Measurements from ENCODE around the gene IFRD2.
"Not testable (repeated sequence)": the region's sequence is repeated elsewhere in the genome, so short reads cannot be mapped to it uniquely, and the experiment has no call there.

IFRD2 gene

GRCh38 chr3:50271314-50271936 is 20.8 kb downstream of the IFRD2 start:
- no peak for DNase-seq (ENCODE audit: low read depth)
- H3K4me3 ChIP-seq (ENCODE audit: low read depth, low read length), result no peak overlapping the region

GRCh38 chr3:50270422-50271224 is 21.6 kb downstream of the IFRD2 start:
- no peak overlapping the region for H3K4me3 ChIP-seq (ENCODE audit: low read depth, low read length)
- DNase-seq (ENCODE audit: low read depth), result no peak

- no peak overlapping the region for H3K4me3 ChIP-seq (ENCODE audit: low read depth, low read length)
- no peak for DNase-seq (ENCODE audit: low read depth)
Observed at GRCh38 chr3:50269977-50270413, 22.2 kb downstream of the IFRD2 start.

- no peak for DNase-seq (ENCODE audit: low read depth)
- H3K4me3 ChIP-seq (ENCODE audit: low read depth, low read length), result no peak overlapping the region
Observed at GRCh38 chr3:50269460-50269859, 22.8 kb downstream of the IFRD2 start.

- peak within 1 kb of the TSS; percentile 53 for H3K4me3 ChIP-seq (ENCODE audit: low read depth, low read length)
- DNase-seq (ENCODE audit: low read depth), result no peak
Observed at GRCh38 chr3:50268703-50269451, 23.4 kb downstream of the IFRD2 start, which contains the start of gene SEMA3B. SEMA3B (plus strand) TSS chr3:50269147; CDS start chr3:50269241, 94 bp downstream.

GRCh38 chr3:50268276-50268675 is 24.0 kb downstream of the IFRD2 start:
- no peak overlapping the region for H3K4me3 ChIP-seq (ENCODE audit: low read depth, low read length)
- no peak for DNase-seq (ENCODE audit: low read depth)

GRCh38 chr3:50267280-50267913 is 24.8 kb downstream of the IFRD2 start:
- peak overlapping the region; percentile 53 for H3K4me3 ChIP-seq (ENCODE audit: low read depth, low read length)
- no peak for DNase-seq (ENCODE audit: low read depth)

GRCh38 chr3:50266836-50267235 is 25.4 kb downstream of the IFRD2 start:
- DNase-seq (ENCODE audit: low read depth), result no peak
- peak overlapping the region; percentile 53 for H3K4me3 ChIP-seq (ENCODE audit: low read depth, low read length)

GRCh38 chr3:50266017-50266416 is 26.2 kb downstream of the IFRD2 start:
- no peak for DNase-seq (ENCODE audit: low read depth)
- H3K4me3 ChIP-seq (ENCODE audit: low read depth, low read length), result no peak overlapping the region

- no peak for DNase-seq (ENCODE audit: low read depth)
- no peak overlapping the region for H3K4me3 ChIP-seq (ENCODE audit: low read depth, low read length)
Observed at GRCh38 chr3:50265571-50265970, 26.7 kb downstream of the IFRD2 start.

GRCh38 chr3:50264964-50265485 is 27.2 kb downstream of the IFRD2 start:
- H3K4me3 ChIP-seq (ENCODE audit: low read depth, low read length), result no peak overlapping the region

GRCh38 chr3:50264383-50264963 is 27.8 kb downstream of the IFRD2 start:
- peak; percentile 79 for DNase-seq (ENCODE audit: low read depth)

More at GRCh38 chr3:50264964-50265485, 27.2 kb downstream of the IFRD2 start:
- no peak for DNase-seq (ENCODE audit: low read depth)

GRCh38 chr3:50263478-50264382 is 28.5 kb downstream of the IFRD2 start:
- DNase-seq (ENCODE audit: low read depth), result no peak
- H3K4me3 ChIP-seq (ENCODE audit: low read depth, low read length), result no peak overlapping the region

More at GRCh38 chr3:50264383-50264963, 27.8 kb downstream of the IFRD2 start:
- H3K4me3 ChIP-seq (ENCODE audit: low read depth, low read length), result no peak overlapping the region

GRCh38 chr3:50262778-50263177 is 29.5 kb downstream of the IFRD2 start:
- no peak for DNase-seq (ENCODE audit: low read depth)
- H3K4me3 ChIP-seq (ENCODE audit: low read depth, low read length), result no peak overlapping the region

- DNase-seq (ENCODE audit: low read depth); H3K4me3 ChIP-seq (ENCODE audit: low read depth, low read length): not testable (repeated sequence)
Observed at GRCh38 chr3:50262200-50262599, 30.0 kb downstream of the IFRD2 start.

- no peak overlapping the region for H3K4me3 ChIP-seq (ENCODE audit: low read depth, low read length)
- DNase-seq (ENCODE audit: low read depth), result no peak
Observed at GRCh38 chr3:50261505-50261904, 30.7 kb downstream of the IFRD2 start.

- H3K4me3 ChIP-seq (ENCODE audit: low read depth, low read length), result peak overlapping the region; percentile 57
- no peak for DNase-seq (ENCODE audit: low read depth)
Observed at GRCh38 chr3:50260942-50261441, 31.2 kb downstream of the IFRD2 start.

All from skeletal muscle cell (primary cell).